K562 (cell line): ENCODE data around the gene HMGN5.

Experiments
- CBFB ChIP-seq: sonication (generic); formaldehyde crosslinking; IDR thresholded peaks from 2 replicates; pipeline ENCODE4 v1.4.0; 2020; ENCODE audit warnings: mild to moderate bottlenecking, missing genetic modification reagents
- CBX8 ChIP-seq: fragments of 200-600 bp; sonication (generic); IDR thresholded peaks from 2 replicates; pipeline ENCODE4 v1.6.1; 2012; ENCODE audit warnings: borderline replicate concordance, mixed run types, low read depth, mild to moderate bottlenecking, moderate library complexity, mixed read lengths, low read length, control low read depth, inconsistent platforms; ENCODE audit not compliant: poor library complexity, severe bottlenecking; ENCODE audit errors: extremely low read depth
- CTCF ChIP-seq, 3 experiments: IDR thresholded peaks in 2 of 3; conservative IDR thresholded peaks in 1 of 3; 2 replicates each; pipeline ENCODE4 v1.5.1; 2011 to 2012; ENCODE audit warnings: low read length in 3 of 3, mild to moderate bottlenecking in 3 of 3, control low read depth in 2 of 3, improper control_type of control experiment in 1 of 3, inconsistent platforms in 1 of 3, low read depth in 1 of 3, mixed read lengths in 1 of 3, moderate library complexity in 1 of 3; ENCODE audit not compliant: insufficient read depth in 2 of 3
- EHMT2 ChIP-seq: fragments of 450-650 bp; IDR thresholded peaks from 2 replicates; pipeline ENCODE4 v1.6.1; 2018; ENCODE audit warnings: antibody characterized with exemption
- FOXP4 ChIP-seq: sonication (generic); formaldehyde crosslinking; IDR thresholded peaks from 2 replicates; pipeline ENCODE4 v1.8.0; 2022; ENCODE audit warnings: mild to moderate bottlenecking, missing genetic modification reagents, borderline replicate concordance
- GTF3C2 ChIP-seq: IDR thresholded peaks from 3 replicates; pipeline ENCODE4 v1.6.1; 2011; ENCODE audit warnings: borderline replicate concordance, mild to moderate bottlenecking, moderate library complexity; ENCODE audit not compliant: insufficient read length; ENCODE audit errors: extremely low read depth
- POLR2A ChIP-seq: fragments of 450-650 bp; conservative IDR thresholded peaks from 2 replicates; pipeline ENCODE4 v1.6.1; 2016
- PRPF4 ChIP-seq: fragments of 200-400 bp; formaldehyde crosslinking; IDR thresholded peaks from one replicate; pipeline ENCODE4 v1.6.1; 2017; ENCODE audit warnings: low read length, low read depth, mild to moderate bottlenecking; ENCODE audit not compliant: insufficient read depth, poor library complexity, severe bottlenecking
- ZBTB33 ChIP-seq: sonication (generic); formaldehyde crosslinking; IDR thresholded peaks from 2 replicates; pipeline ENCODE4 v1.8.1; 2023; ENCODE audit warnings: mild to moderate bottlenecking, missing genetic modification reagents
- ZNF274 ChIP-seq: IDR thresholded peaks from 2 replicates; pipeline ENCODE4 v1.6.1; 2011; ENCODE audit warnings: low read depth, mild to moderate bottlenecking, low read length, moderate library complexity, borderline replicate concordance

- TF ChIP-seq ZNF274 (no peak), POLR2A (no peak), FOXP4 (CRISPR knock-in tag) (no peak), PRPF4 (no peak), GTF3C2 (no peak), EHMT2 (no peak), CBFB (no peak), CBX8 (no peak), CTCF (IDR thresholded peaks at IDR 0.05 in 2 of 3, conservative IDR thresholded peaks at IDR 0.05 in 1 of 3; ENCODE audit: insufficient read depth in 2 of 3, low read depth in 1 of 3, low read length in 3 of 3) (no peak), ZBTB33 (no peak)
These were observed 91.4 kb downstream of the HMGN5 start for GRCh38 chrX:81110286-81110685.
